HG02759 (cell line): ENCODE data around the gene CD164.
"Not testable (repeated sequence)": the region's sequence is repeated elsewhere in the genome, so short reads cannot be mapped to it uniquely, and the experiment has no call there.

ENCODE experiments used
- ATAC-seq: cut with Tn5 transposase; IDR thresholded peaks from one replicate; pipeline ENCODE4 v1.9.1; 2021; ENCODE audit warnings: mild to moderate bottlenecking, moderate library complexity; ENCODE audit not compliant: unreplicated experiment

Gene CD164

GRCh38 chr6:109377717-109378116, 4.5 kb downstream of the CD164 start:
- no peak for ATAC-seq

GRCh38 chr6:109374326-109374892, 7.9 kb downstream of the CD164 start:
- no peak for ATAC-seq

DNA sequence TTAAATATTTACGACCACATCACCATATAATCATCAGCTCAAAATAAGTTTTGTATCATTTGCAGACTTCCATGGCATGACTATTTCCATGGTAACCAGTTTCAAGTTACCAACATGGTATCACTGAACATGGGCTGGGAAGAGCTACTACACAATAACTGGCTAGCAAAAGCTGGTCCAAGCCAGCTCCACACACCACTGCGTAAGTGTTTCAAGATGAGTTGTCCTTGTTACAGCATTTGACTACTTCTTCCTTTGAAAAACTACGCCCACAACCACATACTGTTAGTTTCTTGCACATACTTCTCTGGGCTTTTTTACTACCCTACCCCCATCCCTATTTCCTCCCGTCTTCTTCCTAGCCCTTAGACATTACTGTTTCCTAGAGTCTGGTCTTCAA, 8.5 kb downstream of the CD164 start:
- ATAC-seq: peak; percentile 98

GRCh38 chr6:109373331-109373730, 8.9 kb downstream of the CD164 start:
- peak; percentile 6 for ATAC-seq

DNA sequence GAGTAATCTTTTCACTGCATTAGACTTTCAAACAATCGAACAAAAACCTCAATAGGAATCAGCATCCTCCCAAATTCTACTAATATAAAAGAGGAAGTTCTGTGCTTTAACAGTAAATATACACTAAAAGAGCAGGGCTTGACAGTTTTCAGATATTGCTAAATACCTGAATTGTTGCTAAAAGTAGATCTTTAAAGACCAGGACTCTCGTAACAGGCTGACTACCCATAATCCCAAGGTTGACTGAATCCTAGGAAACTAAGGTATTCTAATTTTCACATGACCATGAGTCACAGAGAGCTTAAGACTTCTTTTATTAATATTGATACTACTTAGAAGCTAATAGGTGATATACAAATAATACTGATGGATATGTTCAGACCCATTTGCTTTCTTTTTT, 10.1 kb downstream of the CD164 start:
- no peak for ATAC-seq

DNA sequence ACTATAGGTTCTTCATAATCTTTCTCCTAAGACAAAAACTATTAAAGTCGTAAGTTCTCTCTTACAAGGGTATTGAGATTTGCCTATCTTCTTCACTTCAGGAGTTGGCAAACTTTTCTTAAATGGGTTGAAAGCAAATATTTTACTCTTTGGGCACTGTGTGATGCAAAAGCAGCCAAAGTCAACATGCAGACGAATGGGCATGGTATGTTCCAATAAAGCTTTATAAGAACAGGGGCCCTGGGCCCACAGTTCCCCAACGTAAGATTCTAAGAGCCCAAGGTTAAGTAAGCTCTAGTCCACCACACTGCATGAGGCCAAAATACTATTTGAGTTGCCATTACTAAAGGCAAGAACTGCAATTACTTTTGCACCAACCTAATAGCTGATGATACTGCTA, 11.5 kb downstream of the CD164 start:
- no peak for ATAC-seq

DNA sequence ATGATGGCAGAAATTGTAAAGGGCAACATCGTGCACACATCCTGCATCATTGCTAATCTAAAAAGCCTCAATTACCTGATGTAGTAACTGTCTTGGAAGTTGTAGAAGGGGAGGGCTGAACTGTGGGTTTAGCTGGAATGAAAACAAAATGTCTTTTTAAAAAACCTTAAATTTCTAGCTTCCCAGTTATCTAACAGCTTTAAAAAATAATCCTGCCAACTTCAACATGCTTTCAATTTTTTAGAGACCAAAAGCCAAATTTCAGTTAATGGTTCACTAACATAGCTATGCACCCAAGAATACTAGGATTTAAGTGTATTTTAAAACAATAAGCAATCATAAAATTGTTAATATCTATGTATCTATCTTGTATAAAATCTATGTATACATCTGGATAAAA, 11.9 kb downstream of the CD164 start:
- ATAC-seq: no peak

DNA sequence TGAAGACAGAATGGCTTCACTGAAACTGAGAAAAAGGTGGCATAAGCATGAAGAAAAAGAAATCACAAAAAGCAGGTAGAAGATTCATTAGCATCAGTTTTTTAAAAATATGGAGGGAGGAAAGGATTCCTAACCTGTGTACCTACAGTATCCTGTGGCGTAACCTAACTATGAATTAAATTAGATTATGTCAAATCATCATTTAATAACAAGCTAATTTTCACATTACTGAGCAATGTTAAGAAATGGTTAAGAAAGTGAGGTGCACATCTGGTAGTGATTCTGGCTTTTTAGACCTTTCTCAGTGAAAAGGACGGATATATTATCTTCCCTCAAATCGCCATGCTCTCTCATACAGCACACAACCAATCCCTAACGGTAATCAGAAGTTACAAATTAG, 12.5 kb downstream of the CD164 start:
- no peak for ATAC-seq

DNA sequence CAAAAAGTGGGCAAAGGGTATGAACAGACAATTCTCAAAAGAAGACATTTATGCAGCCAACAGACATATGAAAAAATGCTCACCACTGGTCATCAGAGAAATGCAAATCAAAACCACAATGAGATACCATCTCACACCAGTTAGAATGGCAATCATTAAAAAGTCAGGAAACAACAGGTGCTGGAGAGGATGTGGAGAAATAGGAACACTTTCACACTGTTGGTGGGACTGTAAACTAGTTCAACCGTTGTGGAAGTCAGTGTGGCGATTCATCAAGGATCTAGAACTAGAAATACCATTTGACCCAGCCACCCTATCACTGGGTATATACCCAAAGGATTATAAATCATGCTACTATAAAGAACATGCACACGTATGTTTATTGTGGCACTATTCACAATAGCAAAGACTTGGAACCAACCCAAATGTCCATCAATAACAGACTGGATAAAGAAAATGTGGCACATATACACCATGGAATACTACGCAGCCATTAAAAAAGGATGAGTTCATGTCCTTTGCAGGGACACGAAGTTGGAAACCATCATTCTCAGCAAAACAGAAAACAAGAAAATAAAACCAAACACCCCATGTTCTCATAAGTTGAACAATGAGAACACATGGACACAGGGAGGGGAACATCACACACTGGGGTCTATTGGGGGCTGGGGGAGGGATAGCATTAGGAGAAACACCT, 17.7 kb downstream of the CD164 start:
- ATAC-seq: not testable (repeated sequence)

DNA sequence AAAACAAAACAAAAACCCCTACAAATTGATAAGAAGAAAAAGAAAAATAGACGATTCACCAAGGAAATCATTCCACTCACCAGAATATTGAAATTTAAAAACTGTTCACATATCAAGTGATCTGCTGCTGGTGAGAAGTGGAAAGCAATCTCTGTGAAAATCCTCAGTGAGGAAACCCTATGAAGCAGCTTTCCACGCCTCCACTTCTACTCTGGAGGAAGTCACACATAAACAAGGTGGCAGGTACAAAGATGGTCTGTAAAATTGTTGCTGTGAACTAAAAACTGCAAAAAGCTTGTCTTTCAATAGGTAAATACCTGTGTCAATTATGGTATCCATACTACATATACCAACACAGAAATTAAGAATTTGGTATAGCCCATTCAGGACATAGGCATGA, 18.5 kb downstream of the CD164 start:
- ATAC-seq: no peak

DNA sequence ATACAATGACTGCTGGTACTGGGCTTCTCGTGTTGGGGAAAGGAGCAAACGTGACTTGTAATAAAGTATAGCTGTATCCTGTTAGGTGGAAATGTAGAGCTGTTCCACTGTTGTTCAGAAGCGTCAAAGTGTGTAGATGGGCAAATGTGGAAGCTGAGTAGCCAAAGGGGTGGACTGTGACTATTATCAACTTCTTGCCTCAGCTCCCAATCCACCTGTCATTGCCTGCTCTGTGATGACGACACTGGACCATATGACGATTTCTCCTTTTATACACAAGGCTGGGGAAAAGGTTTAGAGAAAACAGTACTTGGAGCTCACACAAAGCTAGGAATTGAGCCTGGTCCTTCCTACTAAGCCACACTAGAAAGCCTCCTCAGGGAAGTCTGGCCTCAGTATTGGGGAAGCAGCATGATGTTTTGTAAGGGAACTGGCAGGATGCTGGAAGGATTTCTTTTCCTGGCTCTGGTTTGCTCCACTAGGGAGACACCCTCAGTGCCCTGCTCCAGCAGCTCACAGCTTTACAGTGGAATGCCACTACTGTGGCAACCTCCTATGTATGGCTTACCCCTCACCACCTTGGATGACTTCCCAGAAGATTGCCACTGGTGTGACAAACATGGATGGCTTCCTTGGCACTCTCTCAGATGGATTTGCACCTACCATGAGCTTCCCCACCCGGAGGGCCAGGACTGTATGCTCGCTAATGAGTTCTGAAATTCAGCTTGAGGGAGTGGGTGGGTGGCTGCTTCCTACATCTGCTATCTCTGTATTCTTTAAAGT, 20.0 kb downstream of the CD164 start:
- no peak for ATAC-seq

DNA sequence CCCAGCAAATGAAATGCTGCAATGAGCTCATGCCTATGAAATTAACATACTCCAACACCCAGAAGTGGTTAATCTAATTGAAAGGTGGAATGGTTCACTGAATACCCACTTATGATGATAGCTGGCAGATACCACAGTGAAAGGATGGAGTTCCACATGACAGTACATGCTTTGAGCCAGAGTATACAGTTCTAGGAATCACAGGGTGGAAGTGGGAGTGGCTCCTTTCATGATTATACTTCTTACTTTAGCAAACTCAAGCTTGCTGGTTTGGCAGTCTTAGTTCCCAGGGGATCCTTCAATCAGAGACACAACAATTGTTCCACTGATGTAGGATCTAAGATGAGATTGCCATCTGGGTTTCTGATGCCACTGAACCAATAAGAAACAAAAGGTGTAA, 21.5 kb downstream of the CD164 start:
- ATAC-seq: no peak

- no peak for ATAC-seq
Observed at GRCh38 chr6:109360281-109360680, 22.0 kb downstream of the CD164 start.

DNA sequence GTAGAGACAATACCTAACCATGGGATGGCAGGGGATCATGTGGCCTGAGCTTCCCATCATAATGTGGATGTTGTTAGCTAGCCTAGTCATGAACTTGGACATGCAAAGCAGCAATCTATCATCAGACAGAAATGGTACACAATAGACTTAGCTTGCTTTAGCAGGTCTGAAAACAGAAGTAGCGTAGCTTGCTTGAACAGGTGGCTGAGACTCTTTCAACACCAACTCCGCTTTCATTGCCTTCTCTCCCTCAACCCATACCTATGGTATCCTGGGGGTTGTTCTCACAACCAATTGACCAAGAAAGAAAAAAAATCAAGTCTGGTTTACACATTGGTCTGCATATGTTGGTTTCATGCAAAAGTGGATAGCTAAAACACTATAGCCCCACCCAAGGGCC, 23.0 kb downstream of the CD164 start:
- no peak for ATAC-seq

DNA sequence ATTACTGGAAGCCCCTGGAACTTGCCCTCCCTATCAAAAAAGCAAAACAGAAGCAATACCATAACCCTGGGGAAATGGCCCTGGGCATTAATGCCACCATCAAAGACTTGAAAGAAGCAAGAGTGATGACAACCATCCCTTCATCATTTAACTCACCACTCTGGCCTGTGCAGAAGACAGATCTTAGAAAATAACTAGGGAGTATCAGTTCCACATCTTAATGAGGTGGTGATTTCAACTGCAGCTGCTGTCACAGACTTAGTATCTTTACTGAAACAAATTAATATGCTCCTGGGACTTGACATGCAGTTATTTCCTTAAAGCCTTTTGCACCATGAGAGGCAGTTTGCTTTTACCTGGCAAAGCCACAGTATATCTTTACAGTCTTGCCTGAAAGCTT, 24.1 kb downstream of the CD164 start:
- ATAC-seq: no peak

DNA sequence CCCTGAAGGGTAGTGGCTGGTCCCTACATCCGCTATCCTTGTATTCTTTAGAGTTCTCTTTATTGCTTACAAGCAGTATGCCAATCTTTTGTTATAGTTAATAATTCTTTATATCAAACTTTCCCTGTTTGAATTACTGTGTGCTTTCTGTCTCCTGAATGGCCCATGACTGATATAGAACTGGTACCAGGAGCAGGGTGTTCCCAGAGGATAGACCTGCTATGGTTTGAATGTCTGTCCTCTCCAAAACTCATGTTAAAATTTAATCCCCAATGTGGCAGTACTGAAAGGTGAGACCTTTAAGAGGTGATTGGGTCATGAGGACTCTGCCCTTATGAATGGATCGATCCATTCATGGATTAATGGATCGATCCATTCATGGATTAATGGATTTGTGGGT, 26.0 kb downstream of the CD164 start:
- no peak for ATAC-seq

GRCh38 chr6:109351231-109352130, 30.8 kb downstream of the CD164 start:
- ATAC-seq: no peak

GRCh38 chr6:109349419-109349987, 32.8 kb downstream of the CD164 start:
- ATAC-seq: no peak

DNA sequence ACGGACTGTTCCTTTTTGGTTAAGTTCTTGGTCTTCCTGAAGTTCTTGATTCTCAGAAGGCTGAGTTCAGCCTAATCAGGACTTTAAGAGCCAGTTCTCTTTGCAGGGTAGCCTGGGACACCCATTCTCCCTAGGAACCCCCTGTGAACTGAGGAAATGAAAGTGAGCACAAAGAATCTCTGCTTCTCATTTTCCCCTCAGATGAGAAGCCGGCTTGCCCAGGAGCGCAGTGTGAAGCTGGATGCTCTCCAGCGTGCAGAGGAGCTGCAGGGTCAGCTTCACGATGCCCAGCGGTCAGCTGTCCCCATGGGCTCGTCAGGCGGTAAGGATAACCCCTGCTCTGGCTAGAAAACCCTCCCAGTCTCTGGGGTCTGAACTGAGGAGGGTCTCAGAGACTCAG, 34.0 kb downstream of the CD164 start:
- no peak for ATAC-seq

DNA sequence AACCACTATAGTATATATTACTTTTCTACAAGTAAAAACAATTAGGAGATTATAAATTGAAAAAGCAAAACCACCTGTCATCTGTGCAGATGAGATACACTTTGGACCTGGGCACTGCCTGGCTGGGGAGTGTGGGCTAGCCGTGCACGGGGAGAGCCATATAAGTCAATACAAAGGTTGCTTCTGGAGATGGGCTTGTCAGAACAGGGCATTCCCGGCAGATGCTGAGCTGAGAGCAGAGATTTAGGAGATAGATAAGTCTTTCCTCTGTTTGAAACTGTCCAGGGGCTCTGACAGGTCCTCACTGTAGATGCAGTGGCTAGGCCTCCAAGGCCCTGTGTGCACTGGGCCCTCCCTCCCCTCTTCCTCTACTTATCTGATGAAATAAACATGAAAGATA, 34.5 kb downstream of the CD164 start:
- no peak for ATAC-seq

- no peak for ATAC-seq
Observed at GRCh38 chr6:109345986-109346385, 36.3 kb downstream of the CD164 start.
